ENCODE data around the gene ZNF236.

GRCh38 chr18:76992226-76993084 is 170.1 kb downstream of the ZNF236 start:
- TF ChIP-seq POLR2AphosphoS5 (IDR thresholded peaks at IDR 0.05; ENCODE audit: low read depth, low read length) (no peak), REST (IDR thresholded peaks at IDR 0.05; ENCODE audit: insufficient read depth in 1 of 2, low read depth in 2 of 2, low read length in 2 of 2) (no peak), TAF1 (IDR thresholded peaks at IDR 0.05; ENCODE audit: borderline replicate concordance, insufficient read depth, low read length) (no peak), SIN3A (IDR thresholded peaks at IDR 0.05; ENCODE audit: borderline replicate concordance, insufficient read depth, low read length) (no peak), FOXP2 (optimal IDR thresholded peaks at IDR 0.05; ENCODE audit: borderline replicate concordance, extremely low read depth, extremely low read length, insufficient read depth) (no peak)
